Stimulated activated CD8-positive, alpha-beta memory T cell treated with anti-CD3 and anti-CD28 coated beads, Interleukin-12 subunit alpha, Interleukin-12 subunit beta, amount 100 ng/mL, for 24 hours (primary cell): ENCODE results near the gene CCNF.

Source experiments
- DNase-seq: peaks from one replicate; pipeline ENCODE4 v3.0.0-alpha.2; 2020; ENCODE audit errors: extremely low read depth

Gene CCNF

DNA sequence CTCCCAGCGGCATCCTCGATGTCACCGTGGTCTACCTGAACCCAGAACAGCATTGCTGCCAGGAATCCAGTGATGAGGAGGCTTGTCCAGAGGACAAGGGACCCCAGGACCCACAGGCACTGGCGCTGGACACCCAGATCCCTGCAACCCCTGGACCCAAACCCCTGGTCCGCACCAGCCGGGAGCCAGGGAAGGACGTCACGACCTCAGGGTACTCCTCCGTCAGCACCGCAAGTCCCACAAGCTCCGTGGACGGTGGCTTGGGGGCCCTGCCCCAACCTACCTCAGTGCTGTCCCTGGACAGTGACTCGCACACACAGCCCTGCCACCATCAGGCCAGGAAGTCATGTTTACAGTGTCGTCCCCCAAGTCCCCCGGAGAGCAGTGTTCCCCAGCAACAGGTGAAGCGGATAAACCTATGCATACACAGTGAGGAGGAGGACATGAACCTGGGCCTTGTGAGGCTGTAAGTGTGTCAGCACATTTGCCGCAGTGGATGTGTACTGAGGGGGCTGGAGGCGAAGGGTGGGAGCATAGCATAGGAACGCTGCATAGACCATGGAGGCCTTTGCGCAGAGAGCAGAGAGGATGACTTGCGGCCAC, 27.4 kb downstream of the CCNF start:
- no peak for DNase-seq

- no peak for DNase-seq
These were observed 28.0 kb downstream of the CCNF start for GRCh38 chr16:2457267-2457666.

GRCh38 chr16:2457946-2458345, 28.7 kb downstream of the CCNF start:
- no peak for DNase-seq

DNA sequence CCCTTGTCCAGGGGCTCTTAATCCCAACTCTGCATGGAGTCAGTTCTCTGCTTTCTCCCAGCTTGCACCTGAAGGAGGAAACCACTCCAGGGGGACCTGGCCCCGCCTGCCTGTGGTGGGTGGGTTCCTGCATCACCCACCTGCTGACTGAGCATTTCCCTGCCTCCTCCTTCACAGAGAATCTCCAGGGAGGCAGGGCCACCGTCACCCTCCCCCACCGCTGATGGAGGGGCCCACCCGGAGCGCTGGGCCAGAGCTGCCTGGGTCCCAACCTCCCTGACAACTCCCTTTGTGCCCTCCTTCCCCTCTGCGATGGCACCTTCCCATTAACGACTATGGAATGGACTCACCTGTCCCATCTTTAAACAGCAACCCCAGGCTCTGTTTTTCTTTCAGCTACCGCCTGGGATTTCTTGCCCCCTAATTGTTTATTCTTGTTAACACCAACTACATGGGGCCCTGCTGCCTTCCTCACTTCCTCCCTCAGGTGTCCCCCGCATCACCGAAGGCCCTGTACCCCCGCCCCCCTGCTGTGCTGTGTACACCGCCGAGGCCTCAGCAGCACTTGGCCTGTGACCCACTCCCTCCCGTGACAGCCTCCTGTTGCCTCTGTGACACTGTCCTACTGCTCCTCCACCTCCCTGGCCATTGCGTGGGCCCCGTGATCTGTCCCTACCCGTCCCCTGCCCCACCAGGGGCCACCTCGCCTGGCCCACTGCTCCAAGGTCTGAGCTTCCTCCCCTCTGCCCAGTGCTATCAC, 29.8 kb downstream of the CCNF start:
- DNase-seq: no peak

DNA sequence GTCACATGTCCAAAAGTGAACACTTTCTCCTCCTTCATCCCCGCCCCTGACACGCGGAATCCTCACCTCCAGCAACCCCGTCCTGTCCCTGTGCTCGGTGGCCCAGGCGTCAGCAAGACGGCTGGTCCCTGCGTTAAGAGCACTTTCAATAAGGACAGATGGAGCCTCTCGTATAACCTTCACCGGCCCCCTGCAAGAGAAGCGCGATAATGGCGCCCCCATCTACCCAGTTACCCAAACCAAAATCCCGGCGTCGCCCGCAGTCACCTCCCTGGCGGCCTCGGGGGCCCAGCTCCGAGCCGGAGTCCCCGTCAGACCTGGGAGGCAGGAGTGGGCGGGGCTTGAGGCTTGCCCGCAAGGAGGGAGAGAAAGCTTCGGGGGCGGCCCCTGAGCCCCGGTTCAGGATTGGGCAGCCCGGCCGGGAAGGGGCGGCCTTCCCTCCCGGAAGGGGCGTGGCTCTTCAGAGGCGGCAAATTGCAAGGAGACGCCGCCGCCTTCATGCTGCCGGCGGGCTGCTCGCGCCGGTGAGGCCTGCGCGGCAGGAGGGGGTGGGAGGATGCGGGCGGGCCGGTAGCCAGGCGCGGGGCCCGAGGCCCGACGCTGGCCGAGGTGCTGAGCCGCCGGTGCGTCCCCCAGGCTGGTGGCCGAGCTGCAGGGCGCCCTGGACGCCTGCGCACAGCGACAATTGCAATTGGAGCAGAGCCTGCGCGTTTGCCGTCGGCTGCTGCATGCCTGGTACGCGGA, 30.6 kb downstream of the CCNF start, which contains the start of gene TEDC2:
Gene TEDC2 (plus strand): TSS at position 463 of the 744 bp plus-strand sequence. CDS start 36 bp downstream, at position 499.
- DNase-seq: peak; percentile 98

- no peak for DNase-seq
These were observed 31.1 kb downstream of the CCNF start for GRCh38 chr16:2460391-2460713.

- no peak for DNase-seq
These were observed 31.7 kb downstream of the CCNF start for GRCh38 chr16:2460916-2461315.

DNA sequence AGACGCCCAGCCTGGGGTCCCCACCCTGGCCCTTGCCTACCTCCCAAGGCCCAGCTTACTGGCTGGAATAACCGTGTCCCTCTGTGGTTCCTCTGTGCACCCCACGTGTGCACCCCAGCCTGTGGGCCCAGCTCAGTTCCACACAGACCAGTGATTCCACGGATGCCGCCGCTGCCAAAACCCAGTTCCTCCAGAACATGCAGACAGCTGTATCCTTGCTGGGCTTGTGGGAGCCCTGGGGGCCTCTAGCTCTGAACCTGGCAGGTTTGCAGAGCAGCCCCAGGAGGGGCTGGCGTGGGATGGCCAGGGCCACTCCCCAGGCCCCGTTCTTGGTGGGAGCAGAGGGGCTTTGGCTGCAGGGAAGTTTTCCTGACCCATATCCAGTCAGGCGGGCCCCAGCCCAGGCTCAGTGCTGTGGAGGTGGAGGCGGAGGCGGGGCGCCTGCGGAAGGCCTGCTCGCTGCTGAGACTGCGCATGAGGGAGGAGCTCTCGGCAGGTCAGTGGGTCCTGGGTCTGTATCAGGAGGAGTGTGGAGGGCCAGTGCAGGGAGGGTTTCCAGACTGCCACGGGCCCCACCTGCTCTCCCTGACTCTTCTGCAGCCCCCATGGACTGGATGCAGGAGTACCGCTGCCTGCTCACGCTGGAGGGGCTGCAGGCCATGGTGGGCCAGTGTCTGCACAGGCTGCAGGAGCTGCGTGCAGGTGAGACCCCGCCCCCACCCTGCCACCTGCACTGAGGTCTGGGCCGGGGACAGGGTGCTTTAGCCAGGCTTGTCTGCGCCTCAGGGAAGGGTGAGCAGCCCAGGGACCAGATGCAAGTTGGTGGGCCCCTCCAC, 33.0 kb downstream of the CCNF start:
- DNase-seq: no peak

GRCh38 chr16:2464333-2464732, 35.1 kb downstream of the CCNF start:
- DNase-seq: no peak

DNA sequence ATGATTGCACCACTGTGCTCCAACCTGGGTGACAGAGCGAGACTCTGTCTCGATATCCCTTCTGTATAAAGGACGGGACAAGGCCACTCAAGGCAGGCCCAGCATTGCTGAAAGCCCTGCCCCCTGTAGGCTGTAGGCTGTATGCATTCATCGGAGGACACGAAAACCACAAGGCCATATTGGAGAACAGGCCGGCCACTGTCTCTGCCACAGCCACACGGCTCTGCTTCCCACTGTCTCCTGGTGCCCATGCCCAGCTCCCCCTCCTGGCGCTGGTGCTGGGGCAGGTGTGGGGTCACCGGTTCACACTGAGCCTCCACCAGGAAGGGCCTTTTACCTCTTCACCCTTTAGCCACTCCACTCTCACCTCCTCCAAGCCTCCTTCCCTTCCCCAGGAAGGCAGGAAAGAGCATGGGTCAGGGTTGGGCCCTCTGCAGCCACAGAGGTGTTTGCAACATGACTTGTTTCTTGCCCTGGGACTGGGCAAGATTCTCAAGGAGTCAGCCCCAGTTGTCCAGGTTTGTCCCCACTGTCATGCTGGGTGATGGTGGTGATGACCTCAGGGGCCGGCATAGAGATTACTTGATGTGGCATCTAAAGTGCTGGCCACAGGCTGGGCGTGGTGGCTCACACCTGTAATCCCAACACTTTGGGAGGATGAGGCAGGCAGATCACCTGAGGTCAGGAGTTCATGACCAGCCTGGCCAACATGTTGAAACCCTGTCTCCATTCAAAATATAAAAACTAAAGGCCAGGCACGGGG, 36.6 kb downstream of the CCNF start:
- no peak for DNase-seq

DNA sequence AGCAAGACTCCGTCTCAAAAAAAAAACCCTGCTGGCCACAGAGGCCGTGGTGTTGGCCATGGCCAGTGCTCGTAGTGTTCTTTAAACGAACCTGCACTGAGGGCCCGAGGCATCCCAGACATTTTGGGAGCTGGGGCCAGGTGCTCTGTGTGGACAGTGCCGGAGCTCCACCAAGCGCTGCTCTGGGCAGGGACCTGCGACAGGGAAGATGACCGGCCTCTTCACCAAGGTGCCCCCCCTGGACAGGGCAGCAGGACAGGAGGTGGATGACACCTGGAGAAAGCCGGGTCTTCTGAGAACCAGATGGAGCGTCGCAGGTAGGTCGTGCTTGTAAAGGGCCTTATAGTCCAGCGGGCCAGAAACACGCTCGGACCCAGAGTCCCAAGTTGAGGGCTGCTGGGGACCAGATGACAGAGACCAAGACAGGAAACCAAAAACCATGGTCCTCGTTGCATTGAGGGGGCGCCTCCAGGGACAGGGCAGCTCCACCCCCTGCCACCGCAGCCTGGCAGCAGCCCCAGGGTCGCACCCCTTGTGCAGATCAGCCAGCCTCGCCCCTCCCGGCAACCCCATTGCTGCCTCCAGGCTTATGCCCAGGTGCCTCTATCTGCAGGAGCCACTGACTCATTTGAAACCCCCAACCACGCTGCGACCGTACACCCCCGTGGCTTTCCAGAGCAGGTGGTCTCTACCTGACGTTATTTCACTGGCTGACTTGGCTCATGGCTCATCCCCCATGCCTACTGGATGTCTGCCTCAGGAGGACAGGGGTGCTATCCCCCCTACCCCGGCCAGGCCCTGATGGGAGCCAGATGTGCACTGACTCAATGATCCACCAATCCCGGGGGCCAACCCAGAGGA, 37.6 kb downstream of the CCNF start:
- DNase-seq: no peak

DNA sequence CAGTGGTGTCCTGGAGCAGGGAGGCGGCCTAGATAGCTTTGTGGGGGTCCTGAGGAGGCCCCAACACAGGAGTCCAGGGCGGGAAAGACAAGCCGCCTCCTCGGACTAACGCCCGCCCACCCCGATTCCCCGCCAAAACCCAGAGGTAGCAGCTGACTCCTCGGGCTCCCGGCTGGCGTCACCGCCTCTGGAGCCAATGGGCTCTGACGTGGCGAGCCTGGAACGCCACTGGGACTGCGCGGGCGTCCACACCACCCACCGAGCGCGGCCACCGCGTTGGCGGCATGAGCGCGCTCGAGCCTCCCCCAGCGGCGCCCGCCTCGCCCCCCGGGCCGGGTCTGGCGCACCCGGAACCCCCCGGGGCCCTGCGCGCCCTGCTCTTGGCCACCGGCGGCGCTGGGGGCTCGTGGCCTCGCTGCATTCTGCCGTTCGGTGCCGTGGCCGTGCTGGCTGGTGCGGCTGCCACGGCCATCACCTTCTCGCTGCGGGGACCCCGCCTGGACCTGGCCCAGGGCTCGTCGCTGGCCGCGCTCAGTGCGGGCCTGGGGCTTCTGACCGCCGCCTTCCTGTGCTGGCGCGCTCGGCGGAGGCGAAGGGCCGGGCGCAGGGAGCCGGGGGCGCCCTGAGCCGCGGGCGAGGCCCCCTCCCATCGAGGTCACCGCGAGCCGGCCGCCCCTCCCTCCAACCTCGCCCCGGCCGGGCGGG, 38.4 kb downstream of the CCNF start:
- DNase-seq: no peak

- DNase-seq: no peak
These were observed 39.0 kb downstream of the CCNF start for GRCh38 chr16:2468233-2468724.

GRCh38 chr16:2468725-2469398, 39.6 kb downstream of the CCNF start:
- no peak for DNase-seq

DNA sequence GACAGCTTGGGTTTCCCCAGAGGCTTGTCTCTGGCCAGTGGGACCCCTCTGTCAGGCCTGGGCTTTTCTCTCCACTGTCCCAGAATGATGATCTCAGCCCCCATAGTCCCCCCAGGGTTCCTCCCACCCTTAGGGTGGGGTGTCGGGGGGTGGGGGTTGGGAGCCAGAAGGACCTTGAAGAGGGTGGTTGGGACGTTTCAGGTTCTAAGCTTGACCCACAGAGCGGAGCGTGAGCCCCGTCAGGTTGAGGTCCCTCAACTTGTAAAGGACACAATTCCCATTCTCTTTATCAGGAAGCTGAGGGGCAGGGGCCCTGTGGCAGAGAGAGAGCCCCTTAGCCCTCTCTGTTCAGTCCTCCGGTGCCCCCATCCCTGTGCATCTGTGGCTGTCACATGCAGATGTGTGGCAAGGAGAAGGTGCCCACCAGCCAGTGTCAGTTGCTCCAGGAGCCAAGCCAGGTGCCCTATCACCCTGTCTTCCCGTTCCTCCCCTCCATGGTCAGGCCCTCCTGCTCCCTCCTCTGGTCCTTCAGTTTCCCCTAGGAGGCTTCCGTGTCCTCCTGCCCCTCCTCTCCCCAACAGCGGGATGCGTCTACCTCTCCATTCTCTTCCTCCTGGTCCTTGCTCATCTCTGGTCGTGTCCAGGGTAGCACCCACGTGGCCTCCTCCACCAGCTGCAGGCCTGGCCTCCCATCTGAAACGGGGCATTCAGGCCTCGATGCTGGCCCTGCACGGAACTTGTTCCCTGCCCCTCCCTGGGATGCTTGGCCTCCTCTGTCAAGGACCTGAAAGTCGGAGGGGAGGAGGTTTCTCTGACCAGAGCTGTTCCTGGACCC, 40.4 kb downstream of the CCNF start:
- DNase-seq: no peak

- DNase-seq: no peak
These were observed 41.0 kb downstream of the CCNF start for GRCh38 chr16:2470234-2470601.

DNA sequence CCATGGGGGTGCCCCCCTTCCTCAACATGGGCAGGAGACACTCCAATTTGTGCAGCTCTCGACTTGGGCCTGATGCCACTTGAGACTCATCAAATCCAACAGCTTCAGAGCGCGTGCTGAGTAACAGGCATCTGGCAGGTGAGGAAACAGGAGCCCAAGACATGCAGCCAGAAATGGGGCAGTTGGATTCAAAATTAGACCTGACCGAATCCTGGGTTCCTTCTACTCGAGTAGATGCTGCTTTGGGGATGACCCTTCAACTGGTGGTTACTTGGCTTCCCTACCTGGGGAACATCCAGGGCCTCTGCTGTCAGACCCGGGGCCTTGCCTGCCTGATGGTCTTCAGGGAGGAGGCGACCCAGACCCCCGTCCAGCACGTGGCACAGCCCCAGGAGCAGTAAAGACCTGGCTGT, 41.4 kb downstream of the CCNF start:
- no peak for DNase-seq

GRCh38 chr16:2471016-2471652, 41.9 kb downstream of the CCNF start, which contains the start of gene NTN3:
Gene NTN3 (plus strand): TSS chr16:2471297. CDS start chr16:2471702, 405 bp downstream.
- DNase-seq: no peak
